GM12872 (cell line): ENCODE measurements around the gene HNRNPA1L2.

Experiments
- CTCF ChIP-seq: IDR thresholded peaks from 3 replicates; pipeline ENCODE4 v1.5.1; 2011; ENCODE audit warnings: low read depth, mild to moderate bottlenecking, low read length, moderate library complexity; ENCODE audit not compliant: insufficient read depth

HNRNPA1L2 gene

GRCh38 chr13:52642131-52642530 lies at the start of gene HNRNPA1L2:
TSS of gene HNRNPA1L2 (plus strand) at chr13:52642431. CDS start at chr13:52642493, 62 bp downstream.
- no peak for TF ChIP-seq CTCF

- TF ChIP-seq CTCF: no peak
Measured at GRCh38 chr13:52597676-52598075, 44.6 kb upstream of the HNRNPA1L2 start.

- TF ChIP-seq CTCF: no peak
Measured at GRCh38 chr13:52599037-52599847, 43.0 kb upstream of the HNRNPA1L2 start.

- TF ChIP-seq CTCF: no peak
Measured at GRCh38 chr13:52599848-52600603, 42.2 kb upstream of the HNRNPA1L2 start.

GRCh38 chr13:52600666-52601065 lies 41.6 kb upstream of the HNRNPA1L2 start:
- TF ChIP-seq CTCF: no peak

- peak; percentile 49; the same call in 1 of the 3 replicates for TF ChIP-seq CTCF
Measured at GRCh38 chr13:52609013-52609606, 33.1 kb upstream of the HNRNPA1L2 start.

- no peak for TF ChIP-seq CTCF
Measured at GRCh38 chr13:52615134-52615801, 27.0 kb upstream of the HNRNPA1L2 start.
